ENCODE data around the gene PHACTR1. TPM values are rescaled to one million over a fixed set of nuclear protein-coding genes. Genes with fewer than 3 reads are reported as not detected.
A peak's percentile ranks its signal among the peaks of the same experiment; 100 is the strongest.

PHACTR1 gene
- total RNA-seq, 1 donor from 2014 or later: 28.1 TPM

- DNase-seq (ENCODE audit: low spot score in 2 of 2) (no peak), FAIRE-seq (no peak)
These were observed 128.0 kb downstream of the PHACTR1 start for GRCh38 chr6:12844284-12845223.

GRCh38 chr6:12845224-12846004, 128.8 kb downstream of the PHACTR1 start:
- DNase-seq (ENCODE audit: low spot score in 2 of 2): no peak

GRCh38 chr6:12848964-12849808, 132.6 kb downstream of the PHACTR1 start:
- no peak for DNase-seq (ENCODE audit: low spot score in 2 of 2)
- no peak for FAIRE-seq

More at GRCh38 chr6:12845224-12846004, 128.8 kb downstream of the PHACTR1 start:
- FAIRE-seq: no peak

GRCh38 chr6:12849809-12850198, 133.2 kb downstream of the PHACTR1 start:
- FAIRE-seq (no peak), DNase-seq (ENCODE audit: low spot score in 2 of 2) (no peak)

- no peak for FAIRE-seq
These were observed 134.6 kb downstream of the PHACTR1 start for GRCh38 chr6:12851123-12851695.

GRCh38 chr6:12861603-12862002, 145.0 kb downstream of the PHACTR1 start:
- DNase-seq (ENCODE audit: low spot score in 2 of 2) (no peak), FAIRE-seq (peak; percentile 24)

More at GRCh38 chr6:12851123-12851695, 134.6 kb downstream of the PHACTR1 start:
- no peak for DNase-seq (ENCODE audit: low spot score in 2 of 2)

- DNase-seq (ENCODE audit: low spot score in 2 of 2) (no peak), FAIRE-seq (no peak)
These were observed 148.6 kb downstream of the PHACTR1 start for GRCh38 chr6:12865117-12865516.

GRCh38 chr6:12865671-12866181, 149.2 kb downstream of the PHACTR1 start:
- no peak for FAIRE-seq
- DNase-seq (ENCODE audit: low spot score in 2 of 2): no peak

- FAIRE-seq (no peak), DNase-seq (ENCODE audit: low spot score in 2 of 2) (peak in 1 of 2 donors; percentile 6)
These were observed 150.0 kb downstream of the PHACTR1 start for GRCh38 chr6:12866422-12867029.

GRCh38 chr6:12869816-12870432, 153.4 kb downstream of the PHACTR1 start:
- DNase-seq (ENCODE audit: low spot score in 2 of 2): no peak
- no peak for FAIRE-seq

- FAIRE-seq: no peak
- DNase-seq (ENCODE audit: low spot score in 2 of 2): no peak
These were observed 157.1 kb downstream of the PHACTR1 start for GRCh38 chr6:12873691-12874090.

GRCh38 chr6:12875051-12875450, 158.5 kb downstream of the PHACTR1 start:
- DNase-seq (ENCODE audit: low spot score in 2 of 2) (no peak), FAIRE-seq (no peak)

- DNase-seq (ENCODE audit: low spot score in 2 of 2) (no peak), FAIRE-seq (no peak)
These were observed 162.2 kb downstream of the PHACTR1 start for GRCh38 chr6:12878741-12879140.

- FAIRE-seq (no peak), DNase-seq (ENCODE audit: low spot score in 2 of 2) (no peak)
These were observed 166.3 kb downstream of the PHACTR1 start for GRCh38 chr6:12882761-12883290.

- DNase-seq (ENCODE audit: low spot score in 2 of 2) (no peak), FAIRE-seq (no peak)
These were observed 168.4 kb downstream of the PHACTR1 start for GRCh38 chr6:12884983-12885382.

- FAIRE-seq (no peak), DNase-seq (ENCODE audit: low spot score in 2 of 2) (peak in 1 of 2 donors; percentile 19)
These were observed 170.6 kb downstream of the PHACTR1 start for GRCh38 chr6:12886961-12887775.

GRCh38 chr6:12890171-12890790, 173.7 kb downstream of the PHACTR1 start:
- DNase-seq (ENCODE audit: low spot score in 2 of 2) (no peak), FAIRE-seq (no peak)
